ENCODE data around the gene ARFGEF3. TPM values are rescaled to one million over a fixed set of nuclear protein-coding genes. Genes with fewer than 3 reads are reported as not detected.

Gene ARFGEF3
- total and polyA plus RNA-seq, 2 experiments from 2014 or later, result 0.43 to 1.1 TPM

DNA sequence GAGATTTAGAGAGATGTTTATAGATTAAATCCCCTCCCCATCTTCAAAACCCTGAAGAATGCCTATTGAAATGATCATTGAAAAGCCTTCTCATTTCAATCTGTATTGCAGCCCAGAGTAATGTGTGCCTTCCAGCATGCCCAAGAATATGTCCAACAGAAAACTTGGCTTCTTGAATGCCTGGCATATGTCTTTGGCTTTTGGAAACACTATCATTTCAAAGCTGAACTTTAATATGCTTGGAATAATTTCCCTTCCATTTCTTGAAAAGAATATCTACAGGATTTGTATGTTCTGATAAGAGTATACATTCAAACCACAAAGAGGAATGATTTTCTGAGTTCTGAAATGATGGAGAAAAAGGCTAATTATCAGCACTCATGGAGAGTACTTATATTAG lies 68.5 kb downstream of the ARFGEF3 start:
- TF ChIP-seq, protein P1, sequence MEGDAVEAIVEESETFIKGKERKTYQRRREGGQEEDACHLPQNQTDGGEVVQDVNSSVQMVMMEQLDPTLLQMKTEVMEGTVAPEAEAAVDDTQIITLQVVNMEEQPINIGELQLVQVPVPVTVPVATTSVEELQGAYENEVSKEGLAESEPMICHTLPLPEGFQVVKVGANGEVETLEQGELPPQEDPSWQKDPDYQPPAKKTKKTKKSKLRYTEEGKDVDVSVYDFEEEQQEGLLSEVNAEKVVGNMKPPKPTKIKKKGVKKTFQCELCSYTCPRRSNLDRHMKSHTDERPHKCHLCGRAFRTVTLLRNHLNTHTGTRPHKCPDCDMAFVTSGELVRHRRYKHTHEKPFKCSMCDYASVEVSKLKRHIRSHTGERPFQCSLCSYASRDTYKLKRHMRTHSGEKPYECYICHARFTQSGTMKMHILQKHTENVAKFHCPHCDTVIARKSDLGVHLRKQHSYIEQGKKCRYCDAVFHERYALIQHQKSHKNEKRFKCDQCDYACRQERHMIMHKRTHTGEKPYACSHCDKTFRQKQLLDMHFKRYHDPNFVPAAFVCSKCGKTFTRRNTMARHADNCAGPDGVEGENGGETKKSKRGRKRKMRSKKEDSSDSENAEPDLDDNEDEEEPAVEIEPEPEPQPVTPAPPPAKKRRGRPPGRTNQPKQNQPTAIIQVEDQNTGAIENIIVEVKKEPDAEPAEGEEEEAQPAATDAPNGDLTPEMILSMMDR (IDR thresholded peaks at IDR 0.05; ENCODE audit: low read depth, low read length), result no peak
- no peaks in the 10 kb centered on the region for H3K27me3 ChIP-seq
- DNase-seq (ENCODE audit: low read depth in 1 of 2, low spot score in 1 of 2), result no peak
- no peaks in the 10 kb centered on the region for H3K9me3 ChIP-seq (ENCODE audit: low read depth)
- no peak overlapping the region for H3K4me3 ChIP-seq
- peaks cover 30% of the 10 kb centered on the region for H3K4me1 ChIP-seq (ENCODE audit: low read depth)
- H3K36me3 ChIP-seq, result no peaks in the 10 kb centered on the region
- H3K27ac ChIP-seq, result no peak overlapping the region

DNA sequence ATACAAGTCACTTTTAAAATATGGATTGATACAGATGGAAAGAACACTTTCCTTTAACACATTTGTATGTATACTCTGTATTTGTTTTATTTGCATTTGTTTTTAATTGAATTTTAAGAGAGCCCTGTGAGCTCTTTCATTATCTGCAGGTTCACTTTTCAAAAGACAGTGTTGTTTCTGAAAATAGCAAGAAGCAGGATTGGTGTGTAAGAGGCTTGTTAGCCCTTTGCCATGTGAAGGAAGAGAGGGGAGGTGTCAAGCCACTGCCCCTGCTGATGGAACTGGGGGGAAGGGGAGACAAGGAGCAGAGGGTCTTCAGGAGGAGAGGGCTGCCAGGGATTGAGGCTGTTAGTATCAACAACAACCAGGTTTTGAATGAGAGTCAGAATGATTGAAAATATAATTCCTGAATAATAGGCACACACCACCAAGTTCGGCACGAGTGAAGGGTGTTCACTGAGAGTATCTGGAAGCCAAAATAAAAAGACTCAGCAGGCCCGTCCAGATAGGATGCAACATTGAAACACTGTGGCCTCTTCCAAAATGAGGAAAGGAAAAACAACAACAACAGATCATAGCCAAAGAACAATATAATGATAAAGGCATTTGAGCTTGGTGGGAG lies 69.1 kb downstream of the ARFGEF3 start:
- H3K4me1 ChIP-seq (ENCODE audit: low read depth), result peaks cover 30% of the 10 kb centered on the region
- H3K27ac ChIP-seq, result no peak overlapping the region
- no peak for DNase-seq (ENCODE audit: low read depth in 1 of 2, low spot score in 1 of 2)
- H3K36me3 ChIP-seq, result no peaks in the 10 kb centered on the region
- TF ChIP-seq, protein P1 (IDR thresholded peaks at IDR 0.05; ENCODE audit: low read depth, low read length), result no peak
- H3K27me3 ChIP-seq, result no peaks in the 10 kb centered on the region
- no peaks in the 10 kb centered on the region for H3K9me3 ChIP-seq (ENCODE audit: low read depth)
- no peak overlapping the region for H3K4me3 ChIP-seq

DNA sequence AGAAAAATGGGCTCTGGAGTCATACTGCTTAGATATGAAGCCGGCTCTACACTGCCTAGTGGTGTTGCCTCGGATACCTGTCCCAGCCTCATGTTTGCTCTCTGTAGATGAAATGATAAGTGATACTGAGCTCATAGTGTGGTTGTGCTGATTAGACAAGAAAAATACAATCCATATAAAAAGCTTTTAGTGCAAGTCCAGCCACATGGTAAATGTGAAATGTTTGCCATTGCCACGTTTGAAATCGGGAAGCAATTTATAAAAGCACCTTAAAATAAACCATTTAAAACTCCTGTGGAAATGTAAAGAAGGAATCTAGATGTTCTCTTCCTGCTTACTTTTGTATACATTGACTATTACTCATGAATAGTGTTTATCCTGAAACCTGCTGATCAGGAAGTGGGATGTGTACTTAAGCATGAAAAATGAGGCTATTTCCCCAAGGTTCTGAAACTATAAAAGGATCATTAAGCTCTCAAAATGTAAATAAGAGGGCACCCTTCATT lies 69.7 kb downstream of the ARFGEF3 start:
- TF ChIP-seq, protein P1 (IDR thresholded peaks at IDR 0.05; ENCODE audit: low read depth, low read length), result no peak
- Histone ChIP-seq H3K4me3 (no peak overlapping the region), H3K4me1 (ENCODE audit: low read depth) (peaks cover 30% of the 10 kb centered on the region), H3K9me3 (ENCODE audit: low read depth) (no peaks in the 10 kb centered on the region), H3K36me3 (no peaks in the 10 kb centered on the region), H3K27me3 (no peaks in the 10 kb centered on the region), H3K27ac (no peak overlapping the region)
- DNase-seq (ENCODE audit: low read depth in 1 of 2, low spot score in 1 of 2), result no peak

DNA sequence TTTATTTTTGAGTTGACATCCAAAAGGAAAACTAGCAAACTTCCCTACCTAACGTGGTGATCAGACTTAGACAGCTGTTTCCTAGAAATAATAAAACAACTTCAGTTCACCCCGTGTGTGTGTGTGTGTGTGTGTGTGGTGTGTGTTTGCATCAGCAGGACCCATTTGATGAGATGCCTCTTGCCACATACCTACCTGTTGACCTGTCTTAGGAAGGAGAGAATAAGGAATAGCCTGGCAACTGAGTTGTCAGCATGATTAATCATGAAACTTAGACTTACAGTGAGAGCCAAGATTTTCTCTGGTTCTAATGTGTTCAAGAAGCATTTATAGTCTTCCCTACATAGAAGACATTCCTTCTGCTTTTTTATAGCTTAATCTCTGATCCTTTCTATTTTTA lies 72.6 kb downstream of the ARFGEF3 start:
- TF ChIP-seq, protein P1 (IDR thresholded peaks at IDR 0.05; ENCODE audit: low read depth, low read length), result no peak
- H3K27ac ChIP-seq, result no peak overlapping the region
- peaks cover 22% of the 10 kb centered on the region for H3K4me1 ChIP-seq (ENCODE audit: low read depth)
- H3K27me3 ChIP-seq, result no peaks in the 10 kb centered on the region
- no peaks in the 10 kb centered on the region for H3K36me3 ChIP-seq
- no peak overlapping the region for H3K4me3 ChIP-seq
- no peaks in the 10 kb centered on the region for H3K9me3 ChIP-seq (ENCODE audit: low read depth)
- DNase-seq (ENCODE audit: low read depth in 1 of 2, low spot score in 1 of 2), result no peak

DNA sequence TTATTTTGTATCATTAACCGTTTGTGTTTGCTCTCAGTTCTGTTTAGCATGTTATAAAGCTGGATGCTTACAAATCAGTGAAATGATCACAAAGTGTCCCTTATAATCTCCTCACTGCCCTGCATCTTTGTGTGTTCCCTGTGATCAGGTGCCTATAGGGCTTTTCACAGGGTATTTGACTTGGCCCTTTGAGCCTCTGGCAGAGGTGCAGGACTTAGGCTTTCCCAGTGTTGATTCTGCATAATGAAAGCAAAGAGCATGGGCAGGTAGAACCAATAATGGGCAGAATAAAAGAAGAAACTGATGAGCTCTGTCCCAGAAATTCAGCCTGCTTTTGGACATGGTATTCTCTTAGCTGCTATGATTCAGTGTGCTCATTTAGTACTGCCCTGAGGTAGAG lies 73.5 kb downstream of the ARFGEF3 start:
- Histone ChIP-seq H3K36me3 (no peaks in the 10 kb centered on the region), H3K9me3 (ENCODE audit: low read depth) (no peaks in the 10 kb centered on the region), H3K4me3 (no peak overlapping the region), H3K27ac (no peak overlapping the region), H3K4me1 (ENCODE audit: low read depth) (peaks cover 13% of the 10 kb centered on the region), H3K27me3 (no peaks in the 10 kb centered on the region)
- TF ChIP-seq, protein P1 (IDR thresholded peaks at IDR 0.05; ENCODE audit: low read depth, low read length), result no peak
- DNase-seq (ENCODE audit: low read depth in 1 of 2, low spot score in 1 of 2), result no peak
